GM21447 (cell line): ENCODE measurements around the gene DOK6.
"Not testable (repeated sequence)": the region's sequence is repeated elsewhere in the genome, so short reads cannot be mapped to it uniquely, and the experiment has no call there.

Source experiments
- ATAC-seq: cut with Tn5 transposase; IDR thresholded peaks from one replicate; pipeline ENCODE4 v1.9.1; 2021; ENCODE audit not compliant: unreplicated experiment

DOK6 gene

GRCh38 chr18:69789794-69790193, 389.1 kb downstream of the DOK6 start:
- ATAC-seq: no peak

- ATAC-seq: no peak
These were observed 390.0 kb downstream of the DOK6 start for GRCh38 chr18:69790649-69791048.

- ATAC-seq: no peak
These were observed 395.1 kb downstream of the DOK6 start for GRCh38 chr18:69795791-69796190.

GRCh38 chr18:69804776-69805501, 404.3 kb downstream of the DOK6 start:
- ATAC-seq: no peak

GRCh38 chr18:69808399-69808798, 407.7 kb downstream of the DOK6 start:
- no peak for ATAC-seq

- ATAC-seq: no peak
These were observed 412.9 kb downstream of the DOK6 start for GRCh38 chr18:69813559-69813958.

- no peak for ATAC-seq
These were observed 414.2 kb downstream of the DOK6 start for GRCh38 chr18:69814861-69815385.

GRCh38 chr18:69817335-69817940, 416.8 kb downstream of the DOK6 start:
- ATAC-seq: no peak

GRCh38 chr18:69819460-69819859, 418.8 kb downstream of the DOK6 start:
- no peak for ATAC-seq

- no peak for ATAC-seq
These were observed 419.9 kb downstream of the DOK6 start for GRCh38 chr18:69820538-69820937.

GRCh38 chr18:69830189-69830588, 429.5 kb downstream of the DOK6 start:
- no peak for ATAC-seq

GRCh38 chr18:69834980-69835379, 434.3 kb downstream of the DOK6 start:
- not testable (repeated sequence) for ATAC-seq

GRCh38 chr18:69838003-69838402, 437.3 kb downstream of the DOK6 start:
- no peak for ATAC-seq

GRCh38 chr18:69838620-69839411, 438.1 kb downstream of the DOK6 start:
- peak; percentile 65 for ATAC-seq

GRCh38 chr18:69839497-69839896, 438.8 kb downstream of the DOK6 start:
- ATAC-seq: no peak

- no peak for ATAC-seq
These were observed 439.3 kb downstream of the DOK6 start for GRCh38 chr18:69840001-69840400.

GRCh38 chr18:69840445-69840844, 439.8 kb downstream of the DOK6 start:
- ATAC-seq: no peak

GRCh38 chr18:69841117-69841516, 440.4 kb downstream of the DOK6 start:
- ATAC-seq: no peak

GRCh38 chr18:69843015-69843414, 442.3 kb downstream of the DOK6 start:
- ATAC-seq: no peak

GRCh38 chr18:69844656-69845055, 444.0 kb downstream of the DOK6 start:
- ATAC-seq: no peak

- ATAC-seq: no peak
These were observed 445.2 kb downstream of the DOK6 start for GRCh38 chr18:69845593-69846506.
